CMK (cell line): Measurements from ENCODE around the gene ZNF280D.
"Not testable (repeated sequence)": the region's sequence is repeated elsewhere in the genome, so short reads cannot be mapped to it uniquely, and the experiment has no call there.

Experiments
- DNase-seq: peaks from one replicate; pipeline ENCODE4 v3.0.0-alpha.2; 2010; ENCODE audit warnings: low read depth

The ZNF280D gene

GRCh38 chr15:56716334-56716733, 17.0 kb downstream of the ZNF280D start:
- DNase-seq: no peak

GRCh38 chr15:56715220-56715619, 18.1 kb downstream of the ZNF280D start:
- no peak for DNase-seq

- not testable (repeated sequence) for DNase-seq
Measured at GRCh38 chr15:56709502-56709901, 23.8 kb downstream of the ZNF280D start.

GRCh38 chr15:56699743-56700142, 33.6 kb downstream of the ZNF280D start:
- DNase-seq: no peak

GRCh38 chr15:56698270-56698669, 35.0 kb downstream of the ZNF280D start:
- DNase-seq: no peak

- DNase-seq: no peak
Measured at GRCh38 chr15:56693761-56694160, 39.5 kb downstream of the ZNF280D start.

GRCh38 chr15:56690733-56691132, 42.6 kb downstream of the ZNF280D start:
- no peak for DNase-seq

GRCh38 chr15:56683908-56684307, 49.4 kb downstream of the ZNF280D start:
- no peak for DNase-seq

- no peak for DNase-seq
Measured at GRCh38 chr15:56681113-56681512, 52.2 kb downstream of the ZNF280D start.

GRCh38 chr15:56679225-56679624, 54.1 kb downstream of the ZNF280D start:
- no peak for DNase-seq

- DNase-seq: no peak
Measured at GRCh38 chr15:56678571-56678970, 54.7 kb downstream of the ZNF280D start.

- no peak for DNase-seq
Measured at GRCh38 chr15:56677271-56677670, 56.0 kb downstream of the ZNF280D start.

- DNase-seq: no peak
Measured at GRCh38 chr15:56675930-56676329, 57.4 kb downstream of the ZNF280D start.

GRCh38 chr15:56674857-56675256, 58.5 kb downstream of the ZNF280D start:
- no peak for DNase-seq

- DNase-seq: no peak
Measured at GRCh38 chr15:56672721-56673120, 60.6 kb downstream of the ZNF280D start.

- DNase-seq: no peak
Measured at GRCh38 chr15:56667517-56667916, 65.8 kb downstream of the ZNF280D start.

GRCh38 chr15:56660943-56661342, 72.4 kb downstream of the ZNF280D start:
- no peak for DNase-seq

GRCh38 chr15:56659197-56659596, 74.1 kb downstream of the ZNF280D start:
- DNase-seq: no peak

GRCh38 chr15:56654624-56655023, 78.7 kb downstream of the ZNF280D start:
- no peak for DNase-seq

GRCh38 chr15:56654216-56654615, 79.1 kb downstream of the ZNF280D start:
- DNase-seq: no peak

GRCh38 chr15:56653787-56654186, 79.5 kb downstream of the ZNF280D start:
- DNase-seq: no peak

- no peak for DNase-seq
Measured at GRCh38 chr15:56653107-56653506, 80.2 kb downstream of the ZNF280D start.

GRCh38 chr15:56648311-56648710, 85.0 kb downstream of the ZNF280D start:
- DNase-seq: no peak

- no peak for DNase-seq
Measured at GRCh38 chr15:56640549-56640948, 92.8 kb downstream of the ZNF280D start.

GRCh38 chr15:56640127-56640526, 93.2 kb downstream of the ZNF280D start:
- DNase-seq: no peak
